GM19395 (cell line): ENCODE data around the gene B3GALNT2.
"Not testable (repeated sequence)": the region's sequence is repeated elsewhere in the genome, so short reads cannot be mapped to it uniquely, and the experiment has no call there.

Source experiments
- ATAC-seq: cut with Tn5 transposase; IDR thresholded peaks from one replicate; pipeline ENCODE4 v1.9.1; 2021; ENCODE audit warnings: mild to moderate bottlenecking, moderate library complexity; ENCODE audit not compliant: unreplicated experiment

B3GALNT2 gene

GRCh38 chr1:235504122-235504493 lies at the start of gene B3GALNT2:
B3GALNT2 (minus strand) TSS chr1:235504452; CDS start chr1:235504252, 200 bp downstream.
- ATAC-seq = peak; percentile 43

GRCh38 chr1:235553112-235553551 lies 48.9 kb upstream of the B3GALNT2 start:
- no peak for ATAC-seq

GRCh38 chr1:235552146-235552716 lies 48.0 kb upstream of the B3GALNT2 start:
- no peak for ATAC-seq

- no peak for ATAC-seq
Observed at GRCh38 chr1:235549351-235550139, 45.3 kb upstream of the B3GALNT2 start.

GRCh38 chr1:235546369-235547155 lies 42.3 kb upstream of the B3GALNT2 start:
- ATAC-seq = not testable (repeated sequence)

GRCh38 chr1:235545292-235545930 lies 41.2 kb upstream of the B3GALNT2 start:
- no peak for ATAC-seq

- not testable (repeated sequence) for ATAC-seq
Observed at GRCh38 chr1:235542845-235543244, 38.6 kb upstream of the B3GALNT2 start.

GRCh38 chr1:235533476-235534168 lies 29.4 kb upstream of the B3GALNT2 start:
- no peak for ATAC-seq

- ATAC-seq = no peak
Observed at GRCh38 chr1:235532360-235532759, 28.1 kb upstream of the B3GALNT2 start.

GRCh38 chr1:235527196-235527814 lies 23.1 kb upstream of the B3GALNT2 start:
- no peak for ATAC-seq

GRCh38 chr1:235525314-235525713 lies 21.1 kb upstream of the B3GALNT2 start:
- no peak for ATAC-seq

- ATAC-seq = no peak
Observed at GRCh38 chr1:235516862-235517446, 12.7 kb upstream of the B3GALNT2 start.

GRCh38 chr1:235515844-235516512 lies 11.7 kb upstream of the B3GALNT2 start:
- ATAC-seq = no peak

- ATAC-seq = no peak
Observed at GRCh38 chr1:235513495-235514366, 9.5 kb upstream of the B3GALNT2 start.

- ATAC-seq = no peak
Observed at GRCh38 chr1:235511470-235512240, 7.4 kb upstream of the B3GALNT2 start.

GRCh38 chr1:235510823-235511222 lies 6.6 kb upstream of the B3GALNT2 start:
- ATAC-seq = no peak

- ATAC-seq = no peak
Observed at GRCh38 chr1:235507623-235508022, 3.4 kb upstream of the B3GALNT2 start.
